OCI-LY1 (cell line): ENCODE measurements around the gene LMO1.

Source experiments
- H2AFZ ChIP-seq: fragments of 200-600 bp; sonication (generic), shearing (Covaris generic); 2 replicates; pipeline ENCODE4 v1.6.0; 2014; ENCODE audit warnings: antibody characterized with exemption, mild to moderate bottlenecking, low read length
- H3F3A ChIP-seq: fragments of 200-600 bp; sonication (generic), shearing (Covaris generic); 2 replicates; pipeline ENCODE4 v1.6.0; 2014; ENCODE audit warnings: mild to moderate bottlenecking, antibody characterized with exemption, low read length, moderate library complexity; ENCODE audit not compliant: insufficient read depth
- H3K27ac ChIP-seq: fragments of 200-600 bp; sonication (generic); 2 replicates; pipeline ENCODE4 v1.5.1; 2014; ENCODE audit warnings: low read length, mixed run types, mild to moderate bottlenecking, low read depth; ENCODE audit not compliant: poor library complexity, severe bottlenecking
- H3K27me3 ChIP-seq: fragments of 200-600 bp; sonication (generic); 2 replicates; pipeline ENCODE4 v1.6.0; 2014; ENCODE audit warnings: antibody characterized with exemption, mild to moderate bottlenecking, low read length, moderate library complexity; ENCODE audit not compliant: insufficient read depth
- H3K36me3 ChIP-seq: fragments of 200-600 bp; sonication (generic); 2 replicates; pipeline ENCODE4 v1.6.1; 2014; ENCODE audit warnings: mild to moderate bottlenecking, antibody characterized with exemption, low read length, moderate library complexity, mixed read lengths; ENCODE audit not compliant: insufficient read depth
- H3K4me1 ChIP-seq: fragments of 200-600 bp; sonication (generic); 2 replicates; pipeline ENCODE4 v1.5.1; 2014; ENCODE audit warnings: mild to moderate bottlenecking, low read length, moderate library complexity; ENCODE audit not compliant: insufficient read depth, severe bottlenecking
- H3K4me2 ChIP-seq: fragments of 200-600 bp; sonication (generic), shearing (Covaris generic); 2 replicates; pipeline ENCODE4 v1.6.1; 2014; ENCODE audit warnings: low read length
- H3K4me3 ChIP-seq: fragments of 200-600 bp; sonication (generic); 2 replicates; pipeline ENCODE4 v1.5.1; 2014; ENCODE audit warnings: low read length, low read depth, mild to moderate bottlenecking, mixed read lengths; ENCODE audit not compliant: poor library complexity, severe bottlenecking
- H3K79me2 ChIP-seq: fragments of 200-600 bp; shearing (Covaris generic); 2 replicates; pipeline ENCODE4 v1.6.1; 2016; ENCODE audit warnings: mixed run types, low read length, mixed read lengths; ENCODE audit not compliant: insufficient read depth
- H3K9ac ChIP-seq: fragments of 200-600 bp; sonication (generic), shearing (Covaris generic); 2 replicates; pipeline ENCODE4 v1.6.1; 2014; ENCODE audit warnings: mild to moderate bottlenecking, low read length, mixed read lengths
- H3K9me2 ChIP-seq: fragments of 200-600 bp; sonication (generic), shearing (Covaris generic); 2 replicates; pipeline ENCODE4 v1.6.1; 2014; ENCODE audit warnings: low read depth, mild to moderate bottlenecking, low read length, mixed read lengths
- H3K9me3 ChIP-seq: fragments of 200-600 bp; shearing (Covaris generic); 2 replicates; pipeline ENCODE4 v1.6.1; 2014; ENCODE audit warnings: low read length, mixed read lengths
- H4K20me1 ChIP-seq: fragments of 200-600 bp; sonication (generic), shearing (Covaris generic); 2 replicates; pipeline ENCODE4 v1.6.0; 2016; ENCODE audit warnings: mild to moderate bottlenecking, low read length; ENCODE audit not compliant: insufficient read depth
- EZH2 ChIP-seq: fragments of 200-600 bp; sonication (generic), shearing (Covaris generic); IDR thresholded peaks from 2 replicates; pipeline ENCODE4 v1.8.0; 2017; ENCODE audit warnings: borderline replicate concordance, mixed run types, mild to moderate bottlenecking, antibody characterized with exemption, low read length, moderate library complexity, mixed read lengths
- TF ChIP-seq, protein P1 (sequence below): fragments of 200-600 bp; sonication (generic), shearing (Covaris generic); IDR thresholded peaks from 2 replicates; pipeline ENCODE4 v1.5.1; 2017; ENCODE audit warnings: mild to moderate bottlenecking, antibody characterized with exemption, low read length, moderate library complexity, mixed read lengths

Gene LMO1

DNA sequence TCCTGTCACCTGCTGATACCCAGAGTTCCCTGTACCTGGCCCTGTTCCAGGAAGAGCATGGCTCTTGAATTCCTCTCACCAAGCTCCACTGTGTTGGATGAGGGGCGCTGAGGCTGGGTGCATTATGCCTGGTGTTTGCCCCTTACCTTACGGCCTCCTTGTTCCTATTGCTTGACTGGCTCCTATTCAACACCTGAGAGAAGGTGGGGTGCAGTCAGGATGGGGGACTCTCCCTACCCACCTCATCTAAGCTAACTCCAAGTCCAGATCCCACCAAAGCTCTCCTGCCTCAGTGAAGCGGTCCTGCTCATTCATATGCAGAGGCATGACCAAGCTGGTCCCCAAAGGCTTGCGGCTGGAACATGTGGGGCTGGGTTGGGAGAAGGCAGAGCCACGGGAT, 59.1 kb downstream of the LMO1 start:
- H3K27ac ChIP-seq = no peak overlapping the region
- H3K9ac ChIP-seq = no peak overlapping the region
- H4K20me1 ChIP-seq = no peaks in the 10 kb centered on the region
- H3K4me3 ChIP-seq = no peak overlapping the region
- H3K4me2 ChIP-seq = no peak overlapping the region
- 0 out of 2 replicates have a peak, but pooled peaks cover 4% of the 10 kb centered on the region for H3K27me3 ChIP-seq
- H3F3A ChIP-seq = no peaks in the 10 kb centered on the region
- no peaks in the 10 kb centered on the region for H3K9me3 ChIP-seq
- H3K79me2 ChIP-seq = no peaks in the 10 kb centered on the region
- no peaks in the 10 kb centered on the region for H3K36me3 ChIP-seq
- H3K4me1 ChIP-seq = no peaks in the 10 kb centered on the region
- TF ChIP-seq, protein P1, sequence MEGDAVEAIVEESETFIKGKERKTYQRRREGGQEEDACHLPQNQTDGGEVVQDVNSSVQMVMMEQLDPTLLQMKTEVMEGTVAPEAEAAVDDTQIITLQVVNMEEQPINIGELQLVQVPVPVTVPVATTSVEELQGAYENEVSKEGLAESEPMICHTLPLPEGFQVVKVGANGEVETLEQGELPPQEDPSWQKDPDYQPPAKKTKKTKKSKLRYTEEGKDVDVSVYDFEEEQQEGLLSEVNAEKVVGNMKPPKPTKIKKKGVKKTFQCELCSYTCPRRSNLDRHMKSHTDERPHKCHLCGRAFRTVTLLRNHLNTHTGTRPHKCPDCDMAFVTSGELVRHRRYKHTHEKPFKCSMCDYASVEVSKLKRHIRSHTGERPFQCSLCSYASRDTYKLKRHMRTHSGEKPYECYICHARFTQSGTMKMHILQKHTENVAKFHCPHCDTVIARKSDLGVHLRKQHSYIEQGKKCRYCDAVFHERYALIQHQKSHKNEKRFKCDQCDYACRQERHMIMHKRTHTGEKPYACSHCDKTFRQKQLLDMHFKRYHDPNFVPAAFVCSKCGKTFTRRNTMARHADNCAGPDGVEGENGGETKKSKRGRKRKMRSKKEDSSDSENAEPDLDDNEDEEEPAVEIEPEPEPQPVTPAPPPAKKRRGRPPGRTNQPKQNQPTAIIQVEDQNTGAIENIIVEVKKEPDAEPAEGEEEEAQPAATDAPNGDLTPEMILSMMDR = no peak
- no peak for TF ChIP-seq EZH2
- H2AFZ ChIP-seq = no peak overlapping the region
- no peaks in the 10 kb centered on the region for H3K9me2 ChIP-seq

DNA sequence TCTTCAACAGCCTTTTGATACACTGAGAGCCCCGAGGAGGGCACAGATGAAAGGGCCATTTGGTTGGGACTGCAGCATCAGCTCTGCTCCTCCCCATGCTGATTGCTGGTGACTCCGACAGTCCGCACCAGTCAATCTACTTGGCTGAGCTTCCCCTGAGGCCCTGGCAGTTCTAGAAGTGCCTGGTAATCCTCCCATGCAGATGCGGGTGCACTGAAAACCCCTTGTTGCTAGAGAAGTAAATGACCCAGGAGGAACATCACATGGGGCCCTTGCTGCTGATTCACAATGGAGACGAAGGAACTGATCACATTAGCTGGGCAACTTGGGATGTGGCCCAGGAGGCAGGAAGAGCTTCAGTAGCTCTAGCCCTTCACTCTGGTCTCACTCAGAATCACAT, 59.7 kb downstream of the LMO1 start:
- no peak for TF ChIP-seq EZH2
- TF ChIP-seq, protein P1 = no peak
- no peak overlapping the region for H3K4me3 ChIP-seq
- H3K4me1 ChIP-seq = no peaks in the 10 kb centered on the region
- no peaks in the 10 kb centered on the region for H3K9me3 ChIP-seq
- H3F3A ChIP-seq = no peaks in the 10 kb centered on the region
- H3K36me3 ChIP-seq = no peaks in the 10 kb centered on the region
- no peak overlapping the region for H2AFZ ChIP-seq
- no peaks in the 10 kb centered on the region for H4K20me1 ChIP-seq
- no peak overlapping the region for H3K9ac ChIP-seq
- no peak overlapping the region for H3K27ac ChIP-seq
- H3K9me2 ChIP-seq = no peaks in the 10 kb centered on the region
- no peaks in the 10 kb centered on the region for H3K79me2 ChIP-seq
- H3K4me2 ChIP-seq = no peak overlapping the region
- H3K27me3 ChIP-seq = 0 out of 2 replicates have a peak, but pooled peaks cover 4% of the 10 kb centered on the region

DNA sequence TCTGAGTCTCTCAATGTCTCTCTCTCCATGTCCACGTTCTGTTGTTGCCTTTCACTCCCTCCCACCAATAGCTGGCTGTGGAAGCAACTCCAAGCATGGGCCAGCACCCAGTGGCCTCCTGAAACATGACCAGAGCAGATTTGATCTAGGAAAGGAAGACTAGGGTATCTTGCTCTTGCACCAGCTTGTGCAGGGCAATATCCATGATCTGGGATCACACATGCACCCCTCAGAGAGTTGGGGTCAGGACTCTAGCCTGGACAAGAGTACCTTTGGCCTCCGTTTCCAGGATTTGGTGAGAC, 60.3 kb downstream of the LMO1 start:
- no peaks in the 10 kb centered on the region for H3K79me2 ChIP-seq
- no peak overlapping the region for H3K9ac ChIP-seq
- TF ChIP-seq, protein P1 = no peak
- no peak for TF ChIP-seq EZH2
- H3K27me3 ChIP-seq = 0 out of 2 replicates have a peak, but pooled peaks cover 4% of the 10 kb centered on the region
- H3F3A ChIP-seq = no peaks in the 10 kb centered on the region
- H2AFZ ChIP-seq = no peak overlapping the region
- no peak overlapping the region for H3K27ac ChIP-seq
- H3K9me2 ChIP-seq = no peaks in the 10 kb centered on the region
- H3K36me3 ChIP-seq = no peaks in the 10 kb centered on the region
- no peak overlapping the region for H3K4me2 ChIP-seq
- no peaks in the 10 kb centered on the region for H3K9me3 ChIP-seq
- no peaks in the 10 kb centered on the region for H4K20me1 ChIP-seq
- H3K4me3 ChIP-seq = no peak overlapping the region
- no peaks in the 10 kb centered on the region for H3K4me1 ChIP-seq
